ENCODE data around the gene HLA-E. TPM values are rescaled to one million over a fixed set of nuclear protein-coding genes. Genes with fewer than 3 reads are reported as not detected.
A peak's percentile ranks its signal among the peaks of the same experiment; 100 is the strongest.

The HLA-E gene
- total RNA-seq (100 to 1,000 TPM; 181 to 322 (median 238) TPM), polyA plus RNA-seq (100 to 1,000 TPM; 332 to 614 TPM)
- long read RNA-seq, donor 1, transcript HLA-E-201 (8 exons, 2,601 nt), result major isoform, 1,047 of 1,231 reads
- long read RNA-seq, donor 1, partial matches to known transcripts, result 126 of 1,231 reads
- long read RNA-seq, donor 1, other reads (novel, unspliced or antisense), result 58 of 1,231 reads
- long read RNA-seq, donor 2, transcript HLA-E-201 (8 exons, 2,601 nt), result major isoform, 29 of 37 reads
- long read RNA-seq, donor 2, partial matches to known transcripts, result 6 of 37 reads
- long read RNA-seq, donor 2, other reads (novel, unspliced or antisense), result 0 of 37 reads
- long read RNA-seq, donor 3, transcript HLA-E-201 (8 exons, 2,601 nt), result major isoform, 395 of 664 reads
- long read RNA-seq, donor 3, partial matches to known transcripts, result 259 of 664 reads
- long read RNA-seq, donor 3, other reads (novel, unspliced or antisense), result 10 of 664 reads

- peak; percentile 88 to 97 (median 92) for DNase-seq
- no peaks in the 10 kb centered on the region for H3K27me3 ChIP-seq
- WGBS, 3 donors, result 5 to 7% (median 7%) methylated on average over 58 to 68 of the region's 68 CpGs
- peak within 1 kb of the TSS; percentile 84 to 98 for H3K27ac ChIP-seq
- H3K36me3 ChIP-seq, result no peaks in the 10 kb centered on the region
- TF ChIP-seq POLR2A (IDR thresholded peaks at IDR 0.05), result peak; percentile 98
- peak; percentile 99 for TF ChIP-seq EP300 (IDR thresholded peaks at IDR 0.05)
- TF ChIP-seq CTCF (IDR thresholded peaks at IDR 0.05), result no peak
- no peaks in the 10 kb centered on the region for H3K9me3 ChIP-seq
- intact Hi-C loops (cut with DNase I), result loop anchor here in 3 of 4 donors (5.0 to 10.0 kb wide), 3 partner anchors 45 to 165 kb away; no protein-coding TSS in a partner anchor
- H3K4me1 ChIP-seq (ENCODE audit: insufficient read depth), result peaks cover 4% of the 10 kb centered on the region
- H3K4me3 ChIP-seq, result peak within 1 kb of the TSS; percentile 57
Observed at GRCh38 chr6:30489081-30490025, at the start of gene HLA-E. TSS of gene HLA-E (plus strand) at chr6:30489509. CDS start at chr6:30489532, 23 bp downstream.

- H3K36me3 ChIP-seq, result no peaks in the 10 kb centered on the region
- intact Hi-C loops (cut with DNase I), result no loop called here
- H3K9me3 ChIP-seq, result no peaks in the 10 kb centered on the region
- no peak overlapping the region for H3K27ac ChIP-seq
- no peak for DNase-seq
- no peak for TF ChIP-seq EP300 (IDR thresholded peaks at IDR 0.05)
- no peak for TF ChIP-seq CTCF (IDR thresholded peaks at IDR 0.05)
- no peak for TF ChIP-seq POLR2A (IDR thresholded peaks at IDR 0.05)
- H3K27me3 ChIP-seq, result no peaks in the 10 kb centered on the region
- H3K4me3 ChIP-seq, result no peak overlapping the region
- WGBS, 3 donors, result 62 to 66% (median 65%) methylated on average over 3 of the region's 3 CpGs
- no peaks in the 10 kb centered on the region for H3K4me1 ChIP-seq (ENCODE audit: insufficient read depth)
Observed at GRCh38 chr6:30441171-30441570, 48.1 kb upstream of the HLA-E start.

- Histone ChIP-seq H3K9me3 (no peaks in the 10 kb centered on the region), H3K4me1 (ENCODE audit: insufficient read depth) (no peaks in the 10 kb centered on the region), H3K36me3 (no peaks in the 10 kb centered on the region), H3K27ac (no peak overlapping the region), H3K27me3 (no peaks in the 10 kb centered on the region), H3K4me3 (no peak overlapping the region)
- intact Hi-C loops (cut with DNase I), result no loop called here
- TF ChIP-seq CTCF (IDR thresholded peaks at IDR 0.05) (no peak), POLR2A (IDR thresholded peaks at IDR 0.05) (no peak), EP300 (IDR thresholded peaks at IDR 0.05) (no peak)
- no peak for DNase-seq
- WGBS, 3 donors, result 8 to 13% (median 12%) methylated on average over 20 of the region's 20 CpGs
Observed at GRCh38 chr6:30443657-30444450, 45.5 kb upstream of the HLA-E start.

- H3K4me1 ChIP-seq (ENCODE audit: insufficient read depth), result no peaks in the 10 kb centered on the region
- no peak overlapping the region for H3K27ac ChIP-seq
- intact Hi-C loops (cut with DNase I), result no loop called here
- 58 to 63% (median 62%) methylated on average over 8 of the region's 8 CpGs for WGBS, 3 donors
- no peaks in the 10 kb centered on the region for H3K27me3 ChIP-seq
- DNase-seq, result no peak
- no peaks in the 10 kb centered on the region for H3K9me3 ChIP-seq
- no peak overlapping the region for H3K4me3 ChIP-seq
- no peaks in the 10 kb centered on the region for H3K36me3 ChIP-seq
- TF ChIP-seq CTCF (IDR thresholded peaks at IDR 0.05) (no peak), EP300 (IDR thresholded peaks at IDR 0.05) (no peak), POLR2A (IDR thresholded peaks at IDR 0.05) (no peak)
Observed at GRCh38 chr6:30444451-30444742, 44.9 kb upstream of the HLA-E start.
